CD4-positive, CD25-positive, alpha-beta regulatory T cell (primary cell): ENCODE data around the gene PAN2. TPM values are rescaled to one million over a fixed set of nuclear protein-coding genes. Genes with fewer than 3 reads are reported as not detected.
"Not testable (repeated sequence)": the region's sequence is repeated elsewhere in the genome, so short reads cannot be mapped to it uniquely, and the experiment has no call there.

Source experiments
- ATAC-seq, 2 donors: fragments of 150-1000 bp; cut with Tn5 transposase; one replicate each; pipeline ENCODE4 v1.10.0; 2021; ENCODE audit warnings: low read depth in 2 of 2, moderate number of reproducible peaks in 2 of 2, moderate library complexity in 1 of 2
- DNase-seq, 3 donors: peaks; one replicate each; pipeline versions ENCODE4 v3.0.0 to v3.0.0-alpha.2; 2012 to 2022; ENCODE audit warnings: mixed read lengths in 1 of 3
- H3K27ac ChIP-seq: one replicate; pipeline ENCODE4 v1.7.0; 2013; ENCODE audit warnings: mild to moderate bottlenecking, low read length; ENCODE audit not compliant: insufficient read depth, poor library complexity, severe bottlenecking
- H3K27me3 ChIP-seq: one replicate; pipeline ENCODE4 v1.7.0; 2013; ENCODE audit warnings: low read length; ENCODE audit not compliant: control insufficient read depth, insufficient read depth
- H3K36me3 ChIP-seq: one replicate; pipeline ENCODE4 v1.7.0; 2013; ENCODE audit warnings: mild to moderate bottlenecking, low read length, moderate library complexity; ENCODE audit not compliant: control insufficient read depth, insufficient read depth
- H3K4me1 ChIP-seq: 2 replicates; pipeline ENCODE4 v1.7.0; 2013; ENCODE audit warnings: mild to moderate bottlenecking, low read length; ENCODE audit not compliant: insufficient read depth, control insufficient read depth, poor library complexity, severe bottlenecking
- H3K4me3 ChIP-seq: one replicate; pipeline ENCODE4 v1.7.0; 2013; ENCODE audit warnings: low read depth, mild to moderate bottlenecking, low read length, moderate library complexity
- H3K9me3 ChIP-seq, 2 experiments: 1 replicate in 1 of 2; 2 replicates in 1 of 2; pipeline ENCODE4 v1.7.0; 2013; ENCODE audit warnings: low read length in 2 of 2, mild to moderate bottlenecking in 1 of 2, moderate library complexity in 1 of 2; ENCODE audit not compliant: control insufficient read depth in 2 of 2
- H3K27ac Mint-ChIP-seq, 3 donors: one replicate each; pipeline ENCODE4 v1.8.0; 2020 to 2022; ENCODE audit warnings: mild to moderate bottlenecking in 3 of 3, mixed read lengths in 3 of 3, moderate library complexity in 2 of 3
- H3K27me3 Mint-ChIP-seq: one replicate; pipeline ENCODE4 v1.8.0; 2022; ENCODE audit warnings: mild to moderate bottlenecking, mixed read lengths
- H3K36me3 Mint-ChIP-seq: one replicate; pipeline ENCODE4 v1.8.0; 2020; ENCODE audit warnings: mixed read lengths
- H3K4me1 Mint-ChIP-seq, 4 donors: one replicate each; pipeline ENCODE4 v1.8.0; 2020 to 2022; ENCODE audit warnings: mixed read lengths in 4 of 4, mild to moderate bottlenecking in 1 of 4
- H3K4me3 Mint-ChIP-seq, 4 donors: one replicate each; pipeline ENCODE4 v1.8.0; 2020 to 2022; ENCODE audit warnings: mild to moderate bottlenecking in 4 of 4, mixed read lengths in 4 of 4, moderate library complexity in 3 of 4
- H3K9me3 Mint-ChIP-seq, 7 donors: one replicate each; pipeline ENCODE4 v1.8.0; 2020 to 2022; ENCODE audit warnings: mixed read lengths in 7 of 7, mild to moderate bottlenecking in 3 of 7, moderate library complexity in 2 of 7
- polyA plus RNA-seq, 4 donors: library from polyadenylated mRNA; unstranded; fragments of 300-500 nt; fragmentation: Illumina TruSeq; gene quantifications; one replicate each; pipeline ENCODE4 v1.2.3, GENCODE V29; 2021
- total RNA-seq: library from RNA; stranded (reverse); gene quantifications from one replicate; pipeline ENCODE4 v1.2.3, GENCODE V29; 2022

Gene PAN2
- total and polyA plus RNA-seq, 5 donors from 2014 or later = 4.5 to 83.5 (median 7.8) TPM

- Histone ChIP-seq H3K4me1 (no peaks in the 10 kb centered on the region), H3K36me3 (peaks cover 76% of the 10 kb centered on the region), H3K27me3 (no peaks in the 10 kb centered on the region), H3K4me3 (no peak overlapping the region), H3K9me3 (no peaks in the 10 kb centered on the region), H3K27ac (no peak overlapping the region)
- no peaks in the 10 kb centered on the region for H3K9me3 Mint-ChIP-seq
- H3K4me3 Mint-ChIP-seq = peak overlapping the region in 1 of 4 donors; percentile 34
- peaks cover 26% of the 10 kb centered on the region for H3K36me3 Mint-ChIP-seq
- peaks cover 0 to 6% (median under 1%) of the 10 kb centered on the region in 4 donors for H3K4me1 Mint-ChIP-seq
- ATAC-seq (no peak), DNase-seq (no peak)
- peak overlapping the region in 1 of 3 donors; percentile 16 for H3K27ac Mint-ChIP-seq
- no peaks in the 10 kb centered on the region for H3K27me3 Mint-ChIP-seq
Observed at GRCh38 chr12:56274299-56274698, 59.5 kb downstream of the PAN2 start.

- peaks cover 58% of the 10 kb centered on the region for H3K36me3 ChIP-seq
- not testable (repeated sequence) for H3K27me3 Mint-ChIP-seq, H3K27me3 ChIP-seq, H3K9me3 ChIP-seq, H3K27ac ChIP-seq, H3K9me3 Mint-ChIP-seq, ATAC-seq, H3K4me3 ChIP-seq, H3K4me3 Mint-ChIP-seq, H3K27ac Mint-ChIP-seq, DNase-seq, H3K4me1 ChIP-seq
- peaks cover 6 to 11% (median 6%) of the 10 kb centered on the region in 4 donors for H3K4me1 Mint-ChIP-seq
- peaks cover 21% of the 10 kb centered on the region for H3K36me3 Mint-ChIP-seq
Observed at GRCh38 chr12:56272468-56272867, 61.3 kb downstream of the PAN2 start.

GRCh38 chr12:56271031-56271430, 62.8 kb downstream of the PAN2 start:
- peaks cover 21% of the 10 kb centered on the region for H3K36me3 Mint-ChIP-seq
- Histone ChIP-seq H3K27ac (no peak overlapping the region), H3K4me3 (no peak overlapping the region), H3K36me3 (peaks cover 50% of the 10 kb centered on the region), H3K4me1 (peaks cover 14% of the 10 kb centered on the region), H3K27me3 (no peaks in the 10 kb centered on the region), H3K9me3 (no peaks in the 10 kb centered on the region)
- peaks cover 10 to 23% (median 12%) of the 10 kb centered on the region in 4 donors for H3K4me1 Mint-ChIP-seq
- H3K9me3 Mint-ChIP-seq = no peaks in the 10 kb centered on the region
- ATAC-seq (no peak), DNase-seq (peak in 1 of 3 donors; percentile 25)
- H3K4me3 Mint-ChIP-seq = peak overlapping the region in 1 of 4 donors; percentile 76
- no peaks in the 10 kb centered on the region for H3K27me3 Mint-ChIP-seq
- H3K27ac Mint-ChIP-seq = no peak overlapping the region

GRCh38 chr12:56267443-56268071, 66.2 kb downstream of the PAN2 start:
- Histone ChIP-seq H3K4me3 (peak overlapping the region; percentile 72), H3K9me3 (no peaks in the 10 kb centered on the region), H3K4me1 (peaks cover 14% of the 10 kb centered on the region), H3K27ac (peak overlapping the region; percentile 96), H3K27me3 (no peaks in the 10 kb centered on the region), H3K36me3 (peaks cover 19% of the 10 kb centered on the region)
- Mint-ChIP-seq H3K9me3 (no peaks in the 10 kb centered on the region), H3K4me3 (peak overlapping the region; percentile 84 to 96 (median 88)), H3K27me3 (no peaks in the 10 kb centered on the region), H3K27ac (peak overlapping the region; percentile 74 to 97 (median 94)), H3K4me1 (peaks cover 10 to 25% (median 13%) of the 10 kb centered on the region in 4 donors), H3K36me3 (peaks cover 1% of the 10 kb centered on the region)
- DNase-seq = no peak
- ATAC-seq = no peak

- H3K4me1 ChIP-seq = peaks cover 14% of the 10 kb centered on the region
- Mint-ChIP-seq H3K4me1 (peaks cover 10 to 25% (median 15%) of the 10 kb centered on the region in 4 donors), H3K4me3 (peak within 1 kb of the TSS; percentile 91 to 98 (median 95)), H3K27me3 (no peaks in the 10 kb centered on the region), H3K27ac (peak within 1 kb of the TSS; percentile 97), H3K9me3 (no peaks in the 10 kb centered on the region), H3K36me3 (no peaks in the 10 kb centered on the region)
- H3K36me3 ChIP-seq = peaks cover 16% of the 10 kb centered on the region
- ATAC-seq (peak; percentile 88 to 89), DNase-seq (peak; percentile 89 to 92 (median 91))
- H3K27ac ChIP-seq = peak within 1 kb of the TSS; percentile 96
- H3K27me3 ChIP-seq = no peaks in the 10 kb centered on the region
- H3K9me3 ChIP-seq = no peaks in the 10 kb centered on the region
- H3K4me3 ChIP-seq = peak within 1 kb of the TSS; percentile 86
Observed at GRCh38 chr12:56266693-56267442, 66.9 kb downstream of the PAN2 start, which contains the start of gene COQ10A. TSS of gene COQ10A (plus strand) at chr12:56266942. CDS start at chr12:56267119, 177 bp downstream.

Other genes starting within 250 kb of the PAN2 start
- gene PA2G4, start 229.4 kb downstream of the PAN2 start, total RNA-seq = 63.8 TPM
- gene PA2G4, start 229.4 kb downstream of the PAN2 start, polyA plus RNA-seq = 100 to 1,000 TPM; 193 to 203 (median 196) TPM
- gene RPL41, start 217.4 kb downstream of the PAN2 start, total RNA-seq = 4,134 TPM
- 1,000 to 10,000 TPM; 7,544 to 9,760 (median 8,849) TPM for gene RPL41, start 217.4 kb downstream of the PAN2 start, polyA plus RNA-seq
- 11.0 TPM for gene ZC3H10, start 215.7 kb downstream of the PAN2 start, total RNA-seq
- 1 to 10 TPM; 1.7 to 3.7 (median 2.9) TPM for gene ZC3H10, start 215.7 kb downstream of the PAN2 start, polyA plus RNA-seq
- gene ESYT1, start 205.7 kb downstream of the PAN2 start, total RNA-seq = 190 TPM
- 100 to 1,000 TPM; 249 to 395 (median 333) TPM for gene ESYT1, start 205.7 kb downstream of the PAN2 start, polyA plus RNA-seq
- 8.8 TPM for gene MYL6B, start 181.4 kb downstream of the PAN2 start, total RNA-seq
- 10 to 100 TPM in 3 of 4 donors, 1 to 10 TPM in 1; 9.9 to 18.4 (median 11.3) TPM for gene MYL6B, start 181.4 kb downstream of the PAN2 start, polyA plus RNA-seq
- 933 TPM for gene MYL6, start 175.6 kb downstream of the PAN2 start, total RNA-seq
- 1,000 to 10,000 TPM; 2,559 to 3,471 (median 2,992) TPM for gene MYL6, start 175.6 kb downstream of the PAN2 start, polyA plus RNA-seq
- 153 TPM for gene SMARCC2, start 144.5 kb downstream of the PAN2 start, total RNA-seq
- 10 to 100 TPM; 46.3 to 64.1 (median 54.1) TPM for gene SMARCC2, start 144.5 kb downstream of the PAN2 start, polyA plus RNA-seq
- 33.7 TPM for gene RNF41, start 112.1 kb downstream of the PAN2 start, total RNA-seq
- gene RNF41, start 112.1 kb downstream of the PAN2 start, polyA plus RNA-seq = 10 to 100 TPM; 39.2 to 45.8 (median 45.1) TPM
- gene NABP2, start 109.7 kb downstream of the PAN2 start, total RNA-seq = 16.9 TPM
- 1 to 10 TPM; 4.1 to 6.8 (median 5.0) TPM for gene NABP2, start 109.7 kb downstream of the PAN2 start, polyA plus RNA-seq
- 2.0 TPM for gene SLC39A5, start 103.9 kb downstream of the PAN2 start, total RNA-seq
- not detected for gene SLC39A5, start 103.9 kb downstream of the PAN2 start, polyA plus RNA-seq
- gene ANKRD52, start 75.6 kb downstream of the PAN2 start, total RNA-seq = 40.1 TPM
- gene ANKRD52, start 75.6 kb downstream of the PAN2 start, polyA plus RNA-seq = 1 to 10 TPM; 5.0 to 7.5 (median 6.4) TPM
- gene COQ10A, start 67.1 kb downstream of the PAN2 start, total RNA-seq = 23.7 TPM
- gene COQ10A, start 67.1 kb downstream of the PAN2 start, polyA plus RNA-seq = 10 to 100 TPM in 3 of 4 donors, 1 to 10 TPM in 1; 8.1 to 11.5 (median 11.0) TPM
- 173 TPM for gene CS, start 33.7 kb downstream of the PAN2 start, total RNA-seq
- gene CS, start 33.7 kb downstream of the PAN2 start, polyA plus RNA-seq = 10 to 100 TPM; 69.3 to 85.8 (median 74.3) TPM
- 47.6 TPM for gene CNPY2, start 18.0 kb downstream of the PAN2 start, total RNA-seq
- gene CNPY2, start 18.0 kb downstream of the PAN2 start, polyA plus RNA-seq = 100 to 1,000 TPM; 139 to 166 (median 156) TPM
- gene IL23A, start 4.9 kb upstream of the PAN2 start, total RNA-seq = 27.1 TPM
- gene IL23A, start 4.9 kb upstream of the PAN2 start, polyA plus RNA-seq = 10 to 100 TPM; 12.2 to 18.8 (median 16.8) TPM
- gene STAT2, start 26.1 kb upstream of the PAN2 start, total RNA-seq = 190 TPM
- 10 to 100 TPM; 67.9 to 92.5 (median 79.8) TPM for gene STAT2, start 26.1 kb upstream of the PAN2 start, polyA plus RNA-seq
- not detected for gene APOF, start 28.9 kb upstream of the PAN2 start, total RNA-seq
- not detected for gene APOF, start 28.9 kb upstream of the PAN2 start, polyA plus RNA-seq
- 7.3 TPM for gene TIMELESS, start 115.4 kb upstream of the PAN2 start, total RNA-seq
- 1 to 10 TPM; 2.8 to 6.3 (median 4.6) TPM for gene TIMELESS, start 115.4 kb upstream of the PAN2 start, polyA plus RNA-seq
- not detected for gene MIP, start 120.7 kb upstream of the PAN2 start, total RNA-seq
- under 1 TPM in 3 of 4 donors, not detected in 1; 0.07 to 0.24 (median 0.09) TPM for gene MIP, start 120.7 kb upstream of the PAN2 start, polyA plus RNA-seq
- gene SPRYD4, start 134.6 kb upstream of the PAN2 start, total RNA-seq = 5.3 TPM
- gene SPRYD4, start 134.6 kb upstream of the PAN2 start, polyA plus RNA-seq = 1 to 10 TPM in 3 of 4 donors, under 1 TPM in 1; 0.64 to 2.0 (median 1.5) TPM
- 1.3 TPM for gene GLS2, start 154.2 kb upstream of the PAN2 start, total RNA-seq
- 1 to 10 TPM in 2 of 4 donors, under 1 TPM in 2; 0.64 to 3.9 (median 2.3) TPM for gene GLS2, start 154.2 kb upstream of the PAN2 start, polyA plus RNA-seq
- gene RBMS2, start 187.8 kb upstream of the PAN2 start, total RNA-seq = 3.1 TPM
- under 1 TPM in 3 of 4 donors, not detected in 1; 0.14 to 0.41 (median 0.23) TPM for gene RBMS2, start 187.8 kb upstream of the PAN2 start, polyA plus RNA-seq